ENCODE measurements around the gene TK1.

Gene TK1

DNA sequence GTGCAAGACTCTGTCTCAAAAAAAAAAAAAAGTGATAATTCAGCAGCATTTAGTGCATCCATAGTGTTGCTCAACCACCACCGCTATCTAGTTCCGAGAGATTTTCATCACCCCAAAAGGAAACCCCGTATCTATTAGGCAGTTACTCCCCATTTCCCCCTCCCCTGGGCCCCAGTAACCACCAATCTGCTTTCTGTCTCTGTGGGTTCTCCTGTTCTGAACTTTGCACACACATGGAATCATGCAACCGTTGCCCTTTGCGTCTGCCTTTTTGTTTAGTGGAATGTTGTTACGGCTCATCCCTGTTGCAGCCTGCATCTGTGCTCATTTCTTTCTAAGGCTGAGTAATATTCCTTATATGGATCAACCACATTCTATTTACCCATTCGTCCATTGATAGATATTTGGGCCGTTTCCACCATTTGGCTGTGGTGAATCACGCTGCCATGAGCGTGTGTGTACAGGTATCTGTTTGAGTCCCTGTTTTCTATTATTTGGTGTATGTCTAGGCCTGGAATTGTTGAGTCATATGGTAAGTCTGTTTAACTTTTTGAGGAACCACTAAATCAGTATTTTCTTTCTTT lies 27.2 kb downstream of the TK1 start:
- Mint-ChIP-seq H3K4me3 (peak overlapping the region; percentile 30), H3K9me3 (no peaks in the 10 kb centered on the region), H3K4me1 (peaks cover 66% of the 10 kb centered on the region), H3K36me3 (no peaks in the 10 kb centered on the region), H3K27ac (peak overlapping the region; percentile 90), H3K27me3 (no peaks in the 10 kb centered on the region)
- peak; percentile 78 for ATAC-seq

DNA sequence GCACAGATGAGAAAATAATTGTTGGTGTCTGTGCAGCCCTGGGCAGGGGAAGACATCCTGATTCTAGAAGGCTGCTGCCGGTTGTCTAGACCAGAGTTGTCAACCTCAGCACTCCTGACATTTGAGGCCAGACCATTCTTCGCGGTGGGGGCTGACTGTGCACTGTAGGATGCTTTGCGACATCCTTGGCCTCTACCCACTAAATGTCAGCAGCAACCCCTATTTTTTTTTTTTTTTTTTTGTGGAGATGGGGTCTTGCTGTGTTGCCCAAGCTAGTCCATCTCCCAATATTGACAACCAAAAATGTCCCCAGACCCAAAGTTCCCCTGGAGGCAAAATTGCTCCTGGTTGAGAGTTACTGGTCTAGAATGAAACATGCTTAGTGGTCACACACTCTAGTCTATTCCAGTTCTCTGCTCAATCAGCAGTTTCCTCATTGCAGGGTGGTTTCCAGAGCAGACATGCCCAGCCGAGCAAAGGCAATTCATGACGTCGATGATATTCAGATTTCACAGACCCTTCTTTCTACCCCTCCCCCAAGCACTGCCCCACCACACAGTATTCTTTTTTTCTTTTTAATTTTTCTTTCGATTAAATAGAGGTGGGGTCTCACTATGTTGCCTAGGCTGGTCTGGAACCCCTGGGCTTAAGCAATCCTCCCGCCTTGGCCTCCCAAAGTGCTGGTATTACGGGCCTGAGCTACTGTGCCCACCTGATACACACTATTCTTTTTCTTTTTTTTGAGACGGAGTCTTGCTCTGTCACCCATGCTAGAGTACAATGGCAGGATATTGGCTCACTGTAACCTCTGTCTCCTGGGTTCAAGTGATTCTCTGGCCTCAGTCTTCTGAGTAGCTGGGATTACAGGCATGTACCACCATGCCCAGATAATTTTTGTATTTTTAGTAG lies 31.7 kb downstream of the TK1 start:
- Mint-ChIP-seq H3K4me3 (peak overlapping the region; percentile 31), H3K27ac (peak overlapping the region; percentile 90), H3K4me1 (peaks cover 80% of the 10 kb centered on the region), H3K27me3 (no peaks in the 10 kb centered on the region), H3K36me3 (peaks cover 6% of the 10 kb centered on the region), H3K9me3 (peaks cover 4% of the 10 kb centered on the region)
- ATAC-seq: peak; percentile 88

DNA sequence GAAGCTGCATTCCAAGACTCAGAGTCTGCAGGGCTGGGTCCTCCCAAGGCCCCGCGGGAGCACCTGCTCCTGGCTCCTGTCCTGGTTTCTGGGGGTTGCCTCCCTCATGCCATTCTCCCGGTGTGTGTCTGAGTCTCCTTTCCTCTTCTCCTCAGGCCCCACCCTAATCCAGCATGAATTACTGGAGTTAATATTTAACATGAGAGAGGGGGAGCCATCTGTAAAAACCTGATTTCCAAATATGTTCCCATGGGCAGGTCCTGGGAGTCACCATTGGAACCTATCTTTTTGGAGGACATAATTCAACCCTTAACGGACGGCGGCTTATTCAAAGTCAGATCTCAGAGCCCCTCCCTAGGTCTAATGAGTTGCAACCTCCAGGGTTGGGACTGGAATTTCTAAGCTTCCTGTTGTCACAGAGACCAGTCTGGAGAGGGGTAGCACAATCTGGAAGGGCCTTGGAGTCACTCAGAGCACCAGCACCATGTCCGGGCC lies 35.3 kb downstream of the TK1 start:
- Mint-ChIP-seq H3K4me3 (no peak overlapping the region), H3K9me3 (peaks cover 8% of the 10 kb centered on the region), H3K27ac (peak overlapping the region; percentile 90), H3K36me3 (peaks cover 13% of the 10 kb centered on the region), H3K4me1 (peaks cover 76% of the 10 kb centered on the region), H3K27me3 (no peaks in the 10 kb centered on the region)
- ATAC-seq: no peak

DNA sequence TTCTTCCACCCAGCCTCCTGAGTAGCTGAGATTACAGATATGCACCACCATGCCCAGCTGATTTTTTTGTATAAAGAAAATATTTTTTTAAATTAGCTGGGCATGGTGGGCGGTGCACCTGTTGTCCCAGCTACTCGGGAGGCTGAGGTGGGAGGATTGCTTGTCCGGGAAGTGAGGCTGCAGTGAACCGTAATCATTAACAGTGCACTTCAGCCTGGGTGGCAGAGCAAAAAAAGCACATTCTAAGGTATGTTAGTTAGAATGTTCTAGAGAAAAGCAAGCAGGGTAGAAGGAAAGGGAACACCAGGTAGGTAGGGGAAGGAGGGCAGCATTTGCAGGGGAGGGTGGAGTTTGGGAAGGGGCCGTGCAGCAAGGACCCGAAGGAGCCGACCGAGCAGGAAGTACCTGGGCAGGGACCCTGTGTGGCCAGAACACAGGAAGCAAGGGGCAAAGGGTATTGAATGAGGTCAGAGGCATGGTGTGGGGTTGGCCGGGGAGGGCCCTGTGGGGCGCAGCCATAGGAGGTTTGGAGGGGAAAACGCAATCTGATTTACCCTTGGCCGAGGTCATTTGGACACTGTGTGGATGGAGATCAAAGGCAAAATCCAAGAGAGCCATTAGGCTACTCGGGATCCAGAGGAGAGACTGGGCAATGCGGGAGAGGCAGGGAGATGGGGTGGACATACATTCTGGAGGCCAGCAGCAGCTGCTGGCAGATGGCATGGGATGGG lies 38.4 kb downstream of the TK1 start:
- Mint-ChIP-seq H3K27ac (peak overlapping the region; percentile 99), H3K27me3 (no peaks in the 10 kb centered on the region), H3K4me1 (peaks cover 84% of the 10 kb centered on the region), H3K4me3 (peak overlapping the region; percentile 21), H3K36me3 (peaks cover 13% of the 10 kb centered on the region), H3K9me3 (peaks cover 8% of the 10 kb centered on the region)
- ATAC-seq: no peak

DNA sequence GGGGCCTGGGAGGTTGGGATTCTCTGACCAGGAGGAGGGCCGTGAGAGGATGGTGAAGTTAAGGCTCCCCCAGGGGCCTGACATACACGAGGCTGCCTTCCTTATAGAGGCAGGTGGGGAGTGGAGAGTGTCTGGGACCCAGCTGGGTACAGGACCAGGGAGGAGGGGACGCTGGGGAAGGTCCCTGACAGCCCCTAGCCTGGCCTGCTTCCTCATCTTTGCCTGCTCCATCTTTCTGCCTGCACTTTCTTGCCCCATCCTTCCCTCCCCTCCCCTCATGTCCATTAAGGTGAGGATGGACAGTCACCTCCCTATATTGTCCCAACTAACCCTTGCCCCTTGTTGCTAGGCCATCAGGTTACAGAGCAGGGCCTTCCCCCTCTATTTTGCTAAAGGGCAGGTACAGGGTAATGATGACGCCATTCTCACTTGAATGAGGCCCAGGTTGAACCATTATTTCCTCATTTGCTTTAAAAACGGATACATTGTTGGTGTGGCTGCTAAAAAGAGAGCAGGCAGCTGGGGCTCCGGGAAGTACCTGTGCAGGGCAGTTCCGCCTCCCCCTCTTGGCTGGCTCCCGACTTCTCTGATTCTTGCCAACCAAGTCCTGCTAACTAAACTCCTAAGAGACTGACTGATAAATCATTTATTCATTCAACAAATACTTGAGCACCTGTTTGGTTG lies 39.4 kb downstream of the TK1 start:
- peaks cover 85% of the 10 kb centered on the region for H3K4me1 Mint-ChIP-seq
- peaks cover 8% of the 10 kb centered on the region for H3K9me3 Mint-ChIP-seq
- peaks cover 22% of the 10 kb centered on the region for H3K36me3 Mint-ChIP-seq
- peak; percentile 90 for ATAC-seq
- peak overlapping the region; percentile 49 for H3K4me3 Mint-ChIP-seq
- H3K27ac Mint-ChIP-seq: peak overlapping the region; percentile 99
- H3K27me3 Mint-ChIP-seq: no peaks in the 10 kb centered on the region

DNA sequence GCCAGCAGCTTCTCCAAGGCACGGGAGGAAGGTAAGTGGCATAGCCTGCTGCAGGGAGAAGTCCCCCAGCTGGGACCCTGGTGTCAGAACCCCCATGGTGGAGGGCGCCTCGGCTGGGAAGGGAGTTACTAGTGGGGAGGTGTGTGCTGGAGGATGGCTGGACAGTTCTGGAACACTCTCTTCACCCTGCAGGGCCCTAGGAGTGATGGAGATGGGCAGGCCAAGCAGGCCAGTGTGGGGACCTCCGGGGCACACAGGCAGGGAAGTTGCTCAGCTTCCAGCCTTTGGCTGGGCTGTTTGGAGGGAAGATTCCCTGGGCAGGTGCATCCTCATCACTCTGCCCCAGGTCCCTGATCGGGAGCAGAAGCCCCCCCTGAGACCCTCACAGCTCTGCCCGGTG lies 40.0 kb downstream of the TK1 start:
- H3K36me3 Mint-ChIP-seq: peaks cover 24% of the 10 kb centered on the region
- peaks cover 8% of the 10 kb centered on the region for H3K9me3 Mint-ChIP-seq
- H3K27ac Mint-ChIP-seq: peak overlapping the region; percentile 99
- no peaks in the 10 kb centered on the region for H3K27me3 Mint-ChIP-seq
- no peak for ATAC-seq
- H3K4me1 Mint-ChIP-seq: peaks cover 86% of the 10 kb centered on the region
- H3K4me3 Mint-ChIP-seq: peak overlapping the region; percentile 49

DNA sequence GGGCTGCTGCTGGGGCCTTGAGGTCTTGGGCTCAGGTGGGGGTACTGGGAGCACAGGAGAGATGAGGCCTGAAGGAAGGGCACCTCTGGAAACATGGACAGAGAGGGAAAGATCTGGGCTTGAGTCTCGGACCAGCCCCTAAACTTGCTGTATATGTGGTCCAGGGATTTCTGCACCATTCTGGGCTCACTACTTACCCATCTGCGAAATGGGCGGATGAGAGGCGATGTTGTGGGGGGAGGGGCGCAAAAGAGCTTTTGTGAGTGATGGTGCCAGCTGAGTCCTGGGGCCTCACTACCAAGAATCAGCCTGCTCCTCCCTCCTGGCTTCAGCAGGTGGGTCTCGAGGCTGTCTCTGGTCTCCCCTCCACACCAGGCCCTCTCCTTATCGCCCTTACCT lies 40.4 kb downstream of the TK1 start:
- H3K4me3 Mint-ChIP-seq: peak overlapping the region; percentile 49
- peaks cover 25% of the 10 kb centered on the region for H3K36me3 Mint-ChIP-seq
- peak overlapping the region; percentile 99 for H3K27ac Mint-ChIP-seq
- H3K27me3 Mint-ChIP-seq: no peaks in the 10 kb centered on the region
- H3K9me3 Mint-ChIP-seq: peaks cover 8% of the 10 kb centered on the region
- peaks cover 86% of the 10 kb centered on the region for H3K4me1 Mint-ChIP-seq
- ATAC-seq: no peak

DNA sequence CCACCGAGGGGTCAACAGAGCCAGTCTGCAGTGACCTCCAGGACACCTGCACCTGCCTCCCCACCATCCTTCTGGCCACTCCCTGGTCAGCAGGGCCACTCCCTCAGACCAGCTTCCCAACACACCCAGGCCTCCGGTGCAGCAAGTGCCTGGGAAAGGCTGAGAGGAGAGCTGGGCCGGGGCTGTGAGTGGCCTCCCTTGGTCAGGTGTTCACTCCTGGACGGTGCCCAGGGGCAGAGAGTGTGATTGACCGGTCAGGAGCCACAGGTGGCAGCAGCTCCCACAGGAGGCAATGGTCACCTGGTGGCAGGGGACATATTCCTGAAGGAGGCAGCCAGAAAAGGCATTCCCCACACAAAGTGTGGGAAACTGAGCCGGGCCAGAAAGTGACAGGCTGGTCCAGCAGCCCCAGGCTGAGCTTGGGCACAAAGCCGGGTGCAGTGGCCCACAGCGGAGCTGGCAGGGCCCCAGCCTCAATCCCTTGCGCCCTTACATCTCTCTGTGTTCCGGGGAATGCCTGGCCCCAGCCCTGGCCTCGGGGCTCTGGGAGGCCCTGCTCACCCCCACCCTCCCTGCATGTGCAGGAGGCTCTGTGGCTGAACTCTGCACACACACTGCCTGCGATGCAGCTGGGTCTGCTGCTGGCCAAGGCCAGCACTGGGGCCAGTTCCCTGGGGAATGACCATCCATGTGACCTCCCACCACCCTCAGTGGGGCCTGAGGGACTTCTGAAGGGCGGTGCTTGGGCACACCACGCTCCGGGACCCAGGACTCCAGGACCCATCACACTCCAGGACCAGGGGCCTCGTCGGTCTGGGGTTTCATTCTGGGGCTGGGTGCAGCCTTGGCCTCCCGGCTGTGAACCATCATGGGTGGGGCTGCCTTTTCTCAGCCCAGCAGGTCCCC lies 41.9 kb downstream of the TK1 start:
- Mint-ChIP-seq H3K36me3 (peaks cover 30% of the 10 kb centered on the region), H3K4me1 (peaks cover 84% of the 10 kb centered on the region), H3K4me3 (peak overlapping the region; percentile 50), H3K27ac (peak overlapping the region; percentile 99), H3K9me3 (peaks cover 5% of the 10 kb centered on the region), H3K27me3 (no peaks in the 10 kb centered on the region)
- no peak for ATAC-seq

DNA sequence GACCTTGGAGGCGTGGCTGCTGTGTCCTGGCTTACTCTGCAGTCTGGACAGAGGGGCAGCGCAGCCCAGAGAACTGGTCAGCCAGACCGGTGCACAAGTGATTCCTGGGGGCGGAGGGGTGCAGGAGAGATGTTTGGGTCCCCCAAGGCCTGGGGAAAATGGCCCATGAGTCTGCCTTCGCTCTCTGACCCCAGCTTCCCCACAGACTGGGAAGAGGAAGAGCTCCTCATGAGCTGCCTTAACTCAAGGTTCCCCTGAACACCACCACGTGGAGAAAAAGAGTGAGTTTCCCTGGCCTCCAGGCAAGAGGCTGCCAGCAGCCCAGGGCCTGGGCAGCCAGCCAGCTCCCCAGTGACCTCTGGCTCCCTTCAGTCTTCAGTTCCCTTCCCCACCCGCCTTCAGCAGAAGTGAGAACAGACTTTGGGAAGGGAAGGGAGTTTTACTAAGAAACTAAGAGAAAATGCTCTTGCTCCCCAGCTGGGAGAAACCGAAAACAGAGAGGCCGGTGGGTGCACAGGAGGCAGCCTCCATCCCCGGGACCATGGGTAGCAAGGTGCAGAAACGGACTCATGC lies 42.6 kb downstream of the TK1 start:
- peaks cover 91% of the 10 kb centered on the region for H3K4me1 Mint-ChIP-seq

DNA sequence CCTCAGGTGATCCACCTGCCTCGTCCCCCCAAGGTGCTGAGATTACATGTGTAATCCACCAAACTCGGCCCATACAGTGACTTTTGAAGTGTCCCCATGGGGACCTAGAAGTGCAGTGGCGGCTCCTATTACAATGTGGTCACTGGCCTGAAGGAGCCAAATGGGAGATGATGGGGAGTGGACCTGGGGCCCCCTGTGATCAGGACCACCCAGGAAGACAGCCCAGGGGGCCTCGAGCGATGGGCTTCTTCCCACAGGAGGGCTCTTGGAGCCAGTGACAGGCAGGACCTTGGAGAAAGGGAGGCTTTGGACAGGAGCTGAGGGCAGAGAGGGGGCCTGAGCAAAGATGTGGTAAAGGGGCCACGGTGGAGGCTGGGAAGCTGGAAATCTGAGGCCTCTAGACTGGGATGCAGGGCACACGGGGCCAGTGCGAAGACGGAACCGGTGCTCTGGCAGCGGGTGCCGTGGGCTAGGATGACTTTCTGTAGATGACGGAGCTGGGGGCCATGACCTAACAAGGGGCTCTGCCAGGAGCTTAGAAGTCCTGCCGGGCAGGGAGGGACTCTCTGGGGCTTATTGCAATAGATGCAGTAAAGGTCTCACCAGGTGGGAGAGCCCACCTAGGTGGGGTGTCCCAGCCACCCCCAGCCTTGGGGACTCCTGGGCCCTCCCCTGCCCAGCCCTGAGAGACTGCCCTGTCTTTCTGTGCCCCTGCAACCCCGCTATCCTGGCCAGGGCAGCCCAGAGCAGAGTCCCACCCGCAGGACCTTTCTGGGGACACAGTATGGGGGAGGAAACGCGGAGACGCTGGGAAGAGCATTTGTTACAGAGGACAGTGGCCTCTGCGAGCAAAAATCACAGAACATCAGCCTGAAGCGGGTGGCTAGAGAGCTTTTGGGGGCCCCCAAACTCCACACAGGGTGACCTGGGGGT lies 43.4 kb downstream of the TK1 start:
- no peak overlapping the region for H3K4me3 Mint-ChIP-seq
- H3K9me3 Mint-ChIP-seq: peaks cover 2% of the 10 kb centered on the region
- H3K27me3 Mint-ChIP-seq: no peaks in the 10 kb centered on the region
- ATAC-seq: no peak
- peaks cover 41% of the 10 kb centered on the region for H3K36me3 Mint-ChIP-seq
- peak overlapping the region; percentile 99 for H3K27ac Mint-ChIP-seq
- H3K4me1 Mint-ChIP-seq: peaks cover 94% of the 10 kb centered on the region

More for the DNA sequence above, 42.6 kb downstream of the TK1 start:
- no peak for ATAC-seq
- Mint-ChIP-seq H3K27ac (peak overlapping the region; percentile 99), H3K27me3 (no peaks in the 10 kb centered on the region), H3K9me3 (peaks cover 5% of the 10 kb centered on the region), H3K36me3 (peaks cover 38% of the 10 kb centered on the region), H3K4me3 (peak overlapping the region; percentile 50)

DNA sequence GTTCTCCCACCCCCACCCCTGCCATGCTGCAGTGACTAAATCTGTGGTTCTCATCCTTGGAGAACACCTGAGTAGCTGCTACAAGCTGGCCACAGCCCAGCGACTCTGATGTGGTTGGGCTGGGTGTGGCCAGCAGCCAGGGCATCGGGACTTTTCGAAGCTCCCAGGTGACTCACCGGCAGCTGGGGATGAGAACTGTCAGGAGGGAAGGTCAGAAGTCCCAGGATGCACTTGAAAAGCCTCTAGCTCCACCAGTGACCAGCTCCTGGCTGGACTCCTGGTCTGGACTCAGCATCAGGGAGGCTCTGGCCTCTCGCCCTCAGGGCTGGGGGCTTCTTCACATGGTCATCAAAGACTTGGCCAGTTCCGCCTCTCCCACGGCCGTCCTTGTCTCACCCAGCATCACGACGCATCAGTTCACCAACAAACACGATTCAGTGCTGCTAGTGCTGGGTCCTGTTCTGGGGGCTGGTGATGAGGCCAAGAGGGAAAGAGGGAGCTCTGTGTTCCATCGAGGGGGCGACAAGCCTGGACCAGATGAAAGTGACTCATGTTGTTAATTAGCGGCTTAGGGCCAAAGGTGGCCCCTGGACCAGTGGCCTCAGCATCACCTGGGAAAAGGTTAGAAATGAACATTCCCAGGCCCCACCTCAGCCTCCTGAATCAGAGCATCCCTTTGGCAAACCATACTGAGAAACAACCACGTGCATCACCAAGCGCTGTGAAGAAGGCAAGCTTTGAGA lies 44.6 kb downstream of the TK1 start:
- Mint-ChIP-seq H3K4me3 (peak overlapping the region; percentile 36), H3K4me1 (peaks cover 94% of the 10 kb centered on the region), H3K9me3 (no peaks in the 10 kb centered on the region), H3K27ac (peak overlapping the region; percentile 99), H3K27me3 (no peaks in the 10 kb centered on the region), H3K36me3 (peaks cover 47% of the 10 kb centered on the region)
- ATAC-seq: no peak

DNA sequence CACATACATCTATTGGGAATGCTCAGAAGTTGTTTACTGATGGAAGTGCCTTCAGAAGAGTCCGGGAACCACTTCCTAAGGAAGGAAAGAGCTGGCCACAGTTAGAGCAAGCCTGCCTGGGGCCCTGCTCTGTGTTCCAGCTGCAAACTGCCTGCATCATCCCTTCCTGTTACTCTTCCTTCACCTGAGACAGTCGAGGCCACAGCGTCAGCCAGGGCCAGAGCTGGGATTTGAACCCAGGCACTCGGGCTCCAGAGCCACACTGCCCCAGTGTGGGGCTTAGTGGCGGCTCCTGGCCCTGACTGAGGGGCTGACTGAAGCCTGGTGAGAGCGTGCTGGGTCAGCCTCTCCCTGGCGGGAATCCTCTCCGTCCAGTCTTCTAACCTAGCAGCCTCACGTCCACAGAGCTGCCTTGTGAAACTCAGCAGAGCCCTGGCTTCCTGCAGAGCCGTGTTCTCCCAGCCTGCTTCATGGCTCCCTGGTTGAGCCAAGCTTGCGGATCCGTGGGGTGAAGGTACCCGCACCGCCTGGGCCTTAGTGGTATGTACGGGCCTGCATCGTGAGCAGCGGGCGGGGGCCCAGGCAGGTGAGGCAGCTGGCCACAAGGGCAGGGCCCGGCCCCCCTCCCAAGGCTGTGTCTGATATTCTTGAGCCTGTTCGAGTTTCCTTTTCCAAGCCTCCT lies 45.3 kb downstream of the TK1 start:
- Mint-ChIP-seq H3K27me3 (no peaks in the 10 kb centered on the region), H3K4me3 (peak overlapping the region; percentile 23), H3K4me1 (peaks cover 94% of the 10 kb centered on the region), H3K36me3 (peaks cover 50% of the 10 kb centered on the region), H3K27ac (peak overlapping the region; percentile 99), H3K9me3 (no peaks in the 10 kb centered on the region)
- ATAC-seq: no peak
